ENCODE results near the gene C2orf49.

- TF ChIP-seq CTCF (conservative IDR thresholded peaks at IDR 0.05; ENCODE audit: low read depth, low read length) (no peak), EZH2 (IDR thresholded peaks at IDR 0.05; ENCODE audit: low read length, unreplicated experiment) (no peak)
Observed at GRCh38 chr2:105296017-105296611, 41.2 kb upstream of the C2orf49 start.

All from PC-3 (cell line).